Thymus (tissue), 11 donors: ENCODE results near the gene RPS6KA2. TPM values are rescaled to one million over a fixed set of nuclear protein-coding genes. Genes with fewer than 3 reads are reported as not detected.

Source experiments
- DNase-seq, 9 donors: peaks; one replicate each; pipeline ENCODE4 v3.0.0-alpha.2; 2013; ENCODE audit warnings: low spot score in 9 of 9, low read depth in 6 of 9, missing footprints in 1 of 9
- H3K27ac ChIP-seq, 2 donors: one replicate each; pipeline ENCODE4 v1.5.1; 2013; ENCODE audit warnings: control low read depth in 1 of 2, low read depth in 1 of 2, low read length in 1 of 2, mild to moderate bottlenecking in 1 of 2, moderate library complexity in 1 of 2
- H3K27me3 ChIP-seq, 2 donors: one replicate each; pipeline ENCODE4 v1.5.1; 2013; ENCODE audit warnings: low read length in 1 of 2; ENCODE audit not compliant: control insufficient read depth in 2 of 2, insufficient read depth in 1 of 2
- H3K36me3 ChIP-seq, 2 donors: one replicate each; pipeline ENCODE4 v1.5.1; 2013; ENCODE audit warnings: low read length in 1 of 2, mild to moderate bottlenecking in 1 of 2, moderate library complexity in 1 of 2; ENCODE audit not compliant: control insufficient read depth in 2 of 2, insufficient read depth in 2 of 2
- H3K4me1 ChIP-seq, 2 donors: one replicate each; pipeline ENCODE4 v1.5.1; 2013; ENCODE audit warnings: low read length in 2 of 2; ENCODE audit not compliant: control insufficient read depth in 2 of 2, insufficient read depth in 2 of 2
- H3K4me3 ChIP-seq, 2 donors: one replicate each; pipeline ENCODE4 v1.5.1; 2013; ENCODE audit warnings: low read length in 2 of 2, control low read depth in 1 of 2, mild to moderate bottlenecking in 1 of 2
- H3K9me3 ChIP-seq, 2 donors: one replicate each; pipeline ENCODE4 v1.5.1; 2013; ENCODE audit warnings: low read length in 1 of 2, mild to moderate bottlenecking in 1 of 2; ENCODE audit not compliant: control insufficient read depth in 2 of 2, insufficient read depth in 1 of 2
- WGBS: extraction: QIAGEN DNeasy Blood & Tissue Kit; methylation state at CpG from one replicate; pipeline ENCODE4 v1.1.7; 2013; 5-methylcytosine and 5-hydroxymethylcytosine counted together
- polyA plus RNA-seq: library from polyadenylated mRNA; stranded (reverse); fragments of 200-250 nt; gene quantifications from one replicate; pipeline ENCODE4 v1.2.3, GENCODE V29; 2013
- total RNA-seq: library from RNA; stranded (reverse); fragments of 120-200 nt; gene quantifications from one replicate; pipeline ENCODE4 v1.2.4, GENCODE V29; 2013
- donor health status: healthy.

The RPS6KA2 gene
- total and polyA plus RNA-seq, 2 donors, result 2.9 to 12.3 TPM

DNA sequence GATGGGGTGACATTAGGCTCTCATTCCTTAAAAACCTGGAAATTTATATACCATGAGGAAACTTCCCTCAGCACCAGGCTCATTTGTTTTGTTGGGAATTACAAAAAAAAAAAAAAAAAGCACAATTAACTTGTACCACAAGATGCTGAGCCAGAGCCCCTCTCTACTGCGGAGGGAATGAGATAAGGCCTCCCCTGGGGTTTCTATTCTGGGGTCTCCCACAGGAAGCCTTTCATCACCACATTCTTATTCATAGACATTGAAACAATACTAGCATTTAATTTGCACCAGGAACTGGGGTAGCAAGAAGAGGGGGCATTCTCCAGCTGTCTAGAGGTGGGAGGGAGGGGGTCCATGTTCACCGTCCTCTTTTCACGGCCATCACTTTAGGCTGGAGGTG is 23.0 kb upstream of the RPS6KA2 start:
- no peaks in the 10 kb centered on the region for H3K4me1 ChIP-seq
- 38% methylated on average over 3 of the region's 3 CpGs for WGBS
- H3K9me3 ChIP-seq, result peaks cover 0 to 1% of the 10 kb centered on the region in 2 donors
- H3K4me3 ChIP-seq, result no peak overlapping the region
- peaks cover 0 to 7% of the 10 kb centered on the region in 2 donors for H3K27me3 ChIP-seq
- no peak overlapping the region for H3K27ac ChIP-seq
- DNase-seq, result no peak
- no peaks in the 10 kb centered on the region for H3K36me3 ChIP-seq

DNA sequence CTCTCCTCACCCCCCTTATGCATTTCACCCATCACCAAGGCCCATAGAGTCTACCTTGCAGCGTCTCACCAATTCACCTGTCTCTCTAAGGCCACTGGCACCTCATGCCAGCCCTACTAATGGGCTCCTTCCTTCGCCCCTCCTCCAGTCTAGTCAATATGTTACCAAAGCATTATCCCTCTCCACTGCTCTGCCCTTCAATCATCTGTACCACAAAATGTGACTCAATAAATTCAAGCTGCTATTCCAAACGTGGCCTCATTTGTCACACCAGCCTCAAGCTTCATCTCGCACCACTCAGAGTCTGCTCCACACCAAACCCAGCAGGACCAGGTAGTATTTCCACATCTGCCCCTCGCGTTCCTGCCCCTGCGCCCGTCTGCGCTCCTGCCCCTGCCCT is 21.8 kb upstream of the RPS6KA2 start:
- WGBS, result 94% methylated on average over 9 of the region's 9 CpGs
- H3K27me3 ChIP-seq, result peaks cover 0 to 4% of the 10 kb centered on the region in 2 donors
- DNase-seq, result no peak
- H3K4me3 ChIP-seq, result no peak overlapping the region
- H3K9me3 ChIP-seq, result peaks cover 0 to 1% of the 10 kb centered on the region in 2 donors
- H3K36me3 ChIP-seq, result no peaks in the 10 kb centered on the region
- no peaks in the 10 kb centered on the region for H3K4me1 ChIP-seq
- H3K27ac ChIP-seq, result no peak overlapping the region

DNA sequence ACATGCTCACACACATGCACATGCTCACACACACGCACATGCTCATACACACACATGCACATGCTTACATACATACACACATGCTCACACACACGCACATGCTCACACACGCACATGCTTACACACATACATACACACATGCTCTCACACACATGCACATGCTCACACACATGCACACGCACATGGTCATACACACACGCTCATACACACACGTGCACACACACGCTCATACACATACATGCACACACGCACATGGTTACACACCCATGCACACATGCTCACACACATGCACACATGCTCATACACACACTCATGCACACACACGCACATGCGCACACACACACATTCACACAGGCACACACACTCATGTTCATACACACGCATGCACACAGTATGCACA is 20.8 kb upstream of the RPS6KA2 start:
- Histone ChIP-seq H3K27ac (no peak overlapping the region), H3K27me3 (peaks cover 0 to 4% of the 10 kb centered on the region in 2 donors), H3K4me3 (no peak overlapping the region), H3K9me3 (peaks cover 0 to 1% of the 10 kb centered on the region in 2 donors), H3K36me3 (no peaks in the 10 kb centered on the region), H3K4me1 (no peaks in the 10 kb centered on the region)
- DNase-seq, result no peak
- WGBS, result 98% methylated on average over 11 of the region's 11 CpGs

DNA sequence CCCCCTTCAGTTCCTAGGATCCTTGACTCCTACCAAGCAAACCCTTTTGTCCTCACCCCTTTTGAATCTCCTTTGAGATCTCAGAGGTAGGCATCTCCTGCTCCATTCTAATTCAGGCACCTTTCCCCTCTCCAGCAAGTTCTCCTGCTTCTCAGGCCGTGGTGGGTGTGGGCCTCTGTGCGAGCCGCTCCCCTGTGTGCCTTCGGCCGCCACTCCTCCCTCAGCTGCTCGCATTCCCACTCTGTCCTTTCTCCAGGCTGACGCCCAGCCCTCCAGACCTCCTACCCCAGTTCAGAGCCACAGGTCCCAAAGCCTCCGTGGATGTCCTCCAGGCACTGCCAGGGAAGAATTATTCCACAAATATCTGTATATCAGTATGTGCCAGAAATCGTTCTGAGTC is 19.7 kb upstream of the RPS6KA2 start:
- Histone ChIP-seq H3K27ac (no peak overlapping the region), H3K27me3 (peaks cover 0 to 3% of the 10 kb centered on the region in 2 donors), H3K9me3 (peaks cover 0 to 1% of the 10 kb centered on the region in 2 donors), H3K36me3 (no peaks in the 10 kb centered on the region), H3K4me1 (no peaks in the 10 kb centered on the region), H3K4me3 (no peak overlapping the region)
- no peak for DNase-seq
- 95% methylated on average over 9 of the region's 9 CpGs for WGBS

DNA sequence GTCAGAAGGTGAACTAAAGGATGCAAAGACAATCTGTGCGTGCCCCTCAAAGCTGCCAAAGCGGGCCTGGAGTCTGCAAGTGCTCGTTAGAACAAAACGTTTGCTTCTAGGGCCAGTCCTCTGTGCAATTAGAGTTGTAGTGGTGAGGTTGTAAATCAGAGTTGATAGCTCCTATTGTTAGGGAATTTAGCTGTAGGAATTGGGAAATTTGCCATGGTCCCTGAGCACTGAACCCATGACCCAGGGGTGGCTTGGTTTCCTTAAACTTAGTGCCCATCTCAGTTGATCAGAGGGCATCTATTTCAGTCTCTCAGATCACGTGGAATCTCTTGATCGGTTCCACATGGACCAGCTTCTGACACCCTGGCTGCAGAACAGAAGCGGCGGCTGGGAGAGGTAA is 18.8 kb upstream of the RPS6KA2 start:
- Histone ChIP-seq H3K4me3 (no peak overlapping the region), H3K4me1 (no peaks in the 10 kb centered on the region), H3K36me3 (no peaks in the 10 kb centered on the region), H3K27me3 (peaks cover 0 to 5% of the 10 kb centered on the region in 2 donors), H3K27ac (no peak overlapping the region), H3K9me3 (peaks cover 0 to 1% of the 10 kb centered on the region in 2 donors)
- WGBS, result 98% methylated on average over 8 of the region's 8 CpGs
- no peak for DNase-seq

DNA sequence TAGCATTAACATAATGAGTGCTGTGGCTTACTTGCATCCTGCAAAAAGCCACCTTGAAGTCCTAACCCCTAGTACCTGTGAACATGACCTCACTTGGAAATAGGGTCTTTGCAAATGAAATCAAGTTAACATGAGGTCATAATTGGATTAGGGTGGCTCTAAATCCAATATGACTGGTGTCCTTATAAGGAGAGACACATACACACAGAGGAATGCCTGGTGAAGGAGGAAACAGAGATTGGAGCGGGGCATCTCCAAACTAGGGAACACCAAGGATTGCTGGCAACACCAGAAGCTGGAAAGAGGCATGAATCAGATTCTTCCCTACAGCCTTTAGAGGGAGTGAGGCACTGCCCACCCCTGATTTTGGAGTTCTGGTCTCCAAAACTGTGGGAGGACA is 17.6 kb upstream of the RPS6KA2 start:
- Histone ChIP-seq H3K27ac (no peak overlapping the region), H3K27me3 (peaks cover 3 to 18% of the 10 kb centered on the region in 2 donors), H3K36me3 (no peaks in the 10 kb centered on the region), H3K9me3 (peaks cover 0 to 1% of the 10 kb centered on the region in 2 donors), H3K4me3 (no peak overlapping the region), H3K4me1 (peaks cover 0 to 4% of the 10 kb centered on the region in 2 donors)
- WGBS, result 98% methylated on average over 1 of the region's 1 CpG
- no peak for DNase-seq

DNA sequence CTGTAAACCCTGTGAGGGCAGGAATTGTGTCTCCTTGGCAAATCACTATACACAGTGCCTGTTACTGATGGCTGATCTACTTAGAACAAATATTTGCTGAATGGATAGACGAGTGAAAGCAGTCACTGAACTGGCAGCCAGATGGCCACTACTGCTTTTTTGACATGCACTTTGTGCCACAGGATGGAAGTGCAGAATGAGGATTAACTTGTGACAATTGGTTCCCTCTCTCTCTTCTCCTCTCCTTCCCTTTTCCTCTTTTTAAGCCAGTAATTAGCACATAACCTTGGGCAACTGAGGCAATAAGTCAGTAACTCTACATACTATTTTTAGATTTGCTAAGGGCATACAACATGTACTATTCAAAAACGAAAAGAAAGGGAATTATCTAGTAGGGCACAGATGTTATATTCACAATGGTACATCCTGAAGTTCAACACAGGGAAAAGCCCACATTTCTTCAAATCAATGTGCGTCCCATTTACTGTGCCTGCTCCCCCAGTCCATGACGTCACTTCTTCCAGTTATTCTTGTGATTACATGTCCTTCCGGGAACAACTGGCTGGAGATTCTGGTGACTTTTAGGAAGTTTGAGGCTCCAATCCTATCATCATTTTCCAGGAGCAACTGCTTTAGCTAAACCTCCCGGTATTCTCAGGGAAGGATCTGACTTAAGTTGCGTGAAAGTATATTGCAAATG is 17.0 kb upstream of the RPS6KA2 start:
- peaks cover 3 to 24% of the 10 kb centered on the region in 2 donors for H3K27me3 ChIP-seq
- DNase-seq, result no peak
- H3K27ac ChIP-seq, result no peak overlapping the region
- H3K4me1 ChIP-seq, result peaks cover 0 to 4% of the 10 kb centered on the region in 2 donors
- peaks cover 0 to 1% of the 10 kb centered on the region in 2 donors for H3K9me3 ChIP-seq
- no peaks in the 10 kb centered on the region for H3K36me3 ChIP-seq
- no peak overlapping the region for H3K4me3 ChIP-seq
- WGBS, result 91% methylated on average over 7 of the region's 7 CpGs

DNA sequence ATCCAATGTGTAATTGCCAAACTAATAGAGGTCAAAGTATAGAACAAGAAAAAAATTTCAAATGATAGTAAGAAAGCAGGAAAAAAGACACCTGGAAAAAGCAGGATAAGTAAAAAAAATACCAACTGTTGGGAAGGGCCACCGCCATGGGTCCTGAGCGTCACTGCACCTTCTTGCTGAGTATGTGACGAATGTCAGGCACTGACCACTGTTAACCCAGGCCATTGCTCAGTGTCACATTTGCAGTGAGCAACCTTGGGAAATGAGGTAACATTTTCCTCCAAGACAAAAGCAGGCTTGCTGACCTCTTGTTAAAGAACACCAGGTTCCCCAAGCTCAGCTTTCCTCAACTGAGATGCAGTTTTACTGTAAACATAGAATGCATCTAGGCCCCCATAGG is 15.6 kb upstream of the RPS6KA2 start:
- Histone ChIP-seq H3K27me3 (peaks cover 3 to 35% of the 10 kb centered on the region in 2 donors), H3K4me1 (peaks cover 0 to 4% of the 10 kb centered on the region in 2 donors), H3K4me3 (no peak overlapping the region), H3K9me3 (no peaks in the 10 kb centered on the region), H3K36me3 (no peaks in the 10 kb centered on the region), H3K27ac (no peak overlapping the region)
- WGBS, result 98% methylated on average over 3 of the region's 3 CpGs
- no peak for DNase-seq

DNA sequence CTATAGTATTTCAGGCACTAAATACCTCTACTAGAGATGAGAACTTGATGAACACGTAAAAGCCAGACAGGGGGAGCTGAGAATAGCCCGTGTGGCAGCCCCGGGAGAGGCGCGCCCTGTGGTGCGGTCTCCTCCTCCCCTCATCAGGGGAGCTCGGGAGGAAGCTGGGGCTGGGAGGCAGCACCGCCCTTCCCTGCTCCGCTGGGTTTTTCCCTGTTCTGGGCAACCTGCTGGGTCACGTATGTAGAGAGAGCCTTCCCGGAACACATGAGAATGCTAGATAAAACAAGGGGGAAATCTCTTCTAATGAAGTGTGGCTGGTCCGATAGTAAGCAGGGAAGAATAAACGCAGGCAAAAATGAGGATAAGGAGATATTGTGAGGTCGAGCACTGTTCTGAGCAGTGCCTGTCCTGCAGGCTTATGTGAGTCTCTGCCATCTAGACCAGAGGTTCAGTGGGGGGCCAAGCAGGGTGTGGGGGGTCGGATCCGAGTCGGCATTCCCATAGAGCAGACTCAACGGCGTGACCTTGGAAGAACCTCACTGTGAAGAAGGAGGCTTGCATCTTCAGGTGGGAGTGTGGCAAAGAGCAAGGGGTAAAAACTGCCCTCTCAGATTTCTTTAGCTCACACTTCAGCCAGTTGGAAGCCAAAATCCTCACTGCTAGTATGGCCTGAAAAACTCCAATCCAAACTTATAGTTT is 13.4 kb upstream of the RPS6KA2 start:
- Histone ChIP-seq H3K4me3 (no peak overlapping the region), H3K27me3 (peaks cover 3 to 40% of the 10 kb centered on the region in 2 donors), H3K9me3 (no peaks in the 10 kb centered on the region), H3K27ac (peak overlapping the region in 1 of 2 donors; percentile 35), H3K4me1 (peaks cover 0 to 8% of the 10 kb centered on the region in 2 donors), H3K36me3 (no peaks in the 10 kb centered on the region)
- 24% methylated on average over 19 of the region's 19 CpGs for WGBS
- DNase-seq, result peak in 2 of 9 donors; percentile 6 to 28
